Thyroid gland (tissue), 4 donors: Measurements from ENCODE around the gene UNG. TPM values are rescaled to one million over a fixed set of nuclear protein-coding genes. Genes with fewer than 3 reads are reported as not detected.

ENCODE experiments used
- DNase-seq, 2 donors: peaks; one replicate each; pipeline ENCODE4 v3.0.0-alpha.2; 2019
- H3K27ac ChIP-seq, 3 donors: fragments of 200-600 bp; sonication (generic); 1 replicate in 2 of 3; 2 replicates in 1 of 3; pipeline ENCODE4 v1.5.1; 2016 to 2019; ENCODE audit warnings: mild to moderate bottlenecking in 1 of 3, moderate library complexity in 1 of 3
- H3K27me3 ChIP-seq: fragments of 200-600 bp; sonication (generic); one replicate; pipeline ENCODE4 v1.5.1; 2019
- H3K36me3 ChIP-seq, 2 donors: fragments of 200-600 bp; sonication (generic); one replicate each; pipeline ENCODE4 v1.5.1; 2016 to 2019
- H3K4me1 ChIP-seq, 2 donors: fragments of 200-600 bp; sonication (generic); one replicate each; pipeline ENCODE4 v1.5.1; 2017 to 2019
- H3K4me3 ChIP-seq, 3 donors: fragments of 200-600 bp; sonication (generic); replicated peaks in 1 of 3; 1 replicate in 2 of 3; 2 replicates in 1 of 3; pipeline ENCODE4 v1.5.1; 2016; ENCODE audit warnings: mild to moderate bottlenecking in 1 of 3
- H3K9me3 ChIP-seq: fragments of 200-600 bp; sonication (generic); one replicate; pipeline ENCODE4 v1.5.1; 2017
- CTCF ChIP-seq, 6 experiments: fragments of 200-600 bp in 3 of 6; fragments of 450-650 bp in 3 of 6; sonication (generic) in 3 of 6; IDR thresholded peaks; one replicate each; pipeline ENCODE4 v1.5.1; 2016 to 2019; ENCODE audit warnings: antibody characterized with exemption in 6 of 6, mild to moderate bottlenecking in 2 of 6, inconsistent platforms in 1 of 6, moderate library complexity in 1 of 6
- POLR2A ChIP-seq, 2 donors: fragments of 450-650 bp; IDR thresholded peaks; one replicate each; pipeline ENCODE4 v1.6.1; 2017; ENCODE audit warnings: antibody characterized with exemption in 2 of 2, mild to moderate bottlenecking in 2 of 2, moderate library complexity in 1 of 2
- WGBS, 2 donors: methylation state at CpG; one replicate each; pipeline ENCODE4 v1.1.5; 2017; 5-methylcytosine and 5-hydroxymethylcytosine counted together
- intact Hi-C: fragments of 100-400 bp; cut with DNase I; formaldehyde crosslinking; loops from one replicate; pipeline ENCODE4 v1.15.1; 2023
- total RNA-seq, 4 donors: library from RNA; depleted of rRNA; stranded (reverse); fragments of >200 nt; gene quantifications; one replicate each; pipeline ENCODE4 v1.2.3, GENCODE V29; 2016

UNG gene
- total RNA-seq, 4 donors from 2014 or later, result 33.1 to 45.5 (median 37.5) TPM

GRCh38 chr12:109134186-109134917 is 37.0 kb downstream of the UNG start:
- DNase-seq, result peak; percentile 30 to 50

DNA sequence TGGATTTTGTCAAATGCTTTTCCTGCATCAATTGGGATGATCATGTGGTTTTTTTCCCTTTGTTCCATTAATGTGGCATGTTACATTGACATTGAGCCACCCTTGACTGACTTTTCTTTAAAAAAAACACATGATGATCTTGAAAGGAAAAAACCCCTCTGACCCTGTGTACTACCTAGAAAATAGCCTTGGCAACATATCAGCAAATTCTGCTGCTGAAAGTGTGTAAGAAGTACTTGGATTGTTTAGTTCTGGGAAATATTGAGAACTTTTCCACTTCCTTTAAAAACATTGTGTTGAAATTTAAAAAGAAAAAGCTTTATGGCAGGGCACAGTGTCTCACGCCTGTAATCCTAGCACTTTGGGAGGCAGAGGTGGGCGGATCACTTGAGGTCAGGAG is 39.7 kb downstream of the UNG start:
- no peak for DNase-seq
- intact Hi-C loops, result no loop called here
- no peaks in the 10 kb centered on the region for H3K9me3 ChIP-seq
- TF ChIP-seq POLR2A (IDR thresholded peaks at IDR 0.05), result no peak
- no peak for TF ChIP-seq CTCF (IDR thresholded peaks at IDR 0.05)
- H3K36me3 ChIP-seq, result peaks cover 4 to 6% of the 10 kb centered on the region in 2 donors
- H3K27ac ChIP-seq, result peak overlapping the region; percentile 52 to 75 (median 63)
- H3K4me1 ChIP-seq, result peaks cover 34 to 39% of the 10 kb centered on the region in 2 donors
- H3K27me3 ChIP-seq, result no peaks in the 10 kb centered on the region
- 77 to 92% methylated on average over 2 of the region's 2 CpGs for whole genome bisulfite sequencing, 2 donors
- H3K4me3 ChIP-seq, result no peak overlapping the region

More at GRCh38 chr12:109134186-109134917, 37.0 kb downstream of the UNG start:
- intact Hi-C loops, result no loop called here
- no peaks in the 10 kb centered on the region for H3K36me3 ChIP-seq
- TF ChIP-seq CTCF (IDR thresholded peaks at IDR 0.05), result peak in 4 of 6 experiments; percentile 17 to 46 (median 34)
- no peak for TF ChIP-seq POLR2A (IDR thresholded peaks at IDR 0.05)
- 49 to 59% methylated on average over 6 of the region's 6 CpGs for WGBS, 2 donors
- H3K27me3 ChIP-seq, result no peaks in the 10 kb centered on the region
- H3K27ac ChIP-seq, result peak overlapping the region; percentile 1 to 64 (median 22)
- no peaks in the 10 kb centered on the region for H3K9me3 ChIP-seq
- H3K4me3 ChIP-seq, result no peak overlapping the region
- H3K4me1 ChIP-seq, result peaks cover 50 to 64% of the 10 kb centered on the region in 2 donors

- peaks cover 29 to 36% of the 10 kb centered on the region in 2 donors for H3K4me1 ChIP-seq
- 94 to 98% methylated on average over 7 to 9 of the region's 9 CpGs for WGBS, 2 donors
- H3K36me3 ChIP-seq, result peaks cover 6 to 8% of the 10 kb centered on the region in 2 donors
- no peak for DNase-seq
- no peak overlapping the region for H3K4me3 ChIP-seq
- intact Hi-C loops, result no loop called here
- no peaks in the 10 kb centered on the region for H3K9me3 ChIP-seq
- no peak overlapping the region for H3K27ac ChIP-seq
- no peaks in the 10 kb centered on the region for H3K27me3 ChIP-seq
- TF ChIP-seq POLR2A (IDR thresholded peaks at IDR 0.05) (no peak), CTCF (IDR thresholded peaks at IDR 0.05) (no peak)
Observed at GRCh38 chr12:109139360-109139759, 42.0 kb downstream of the UNG start.

DNA sequence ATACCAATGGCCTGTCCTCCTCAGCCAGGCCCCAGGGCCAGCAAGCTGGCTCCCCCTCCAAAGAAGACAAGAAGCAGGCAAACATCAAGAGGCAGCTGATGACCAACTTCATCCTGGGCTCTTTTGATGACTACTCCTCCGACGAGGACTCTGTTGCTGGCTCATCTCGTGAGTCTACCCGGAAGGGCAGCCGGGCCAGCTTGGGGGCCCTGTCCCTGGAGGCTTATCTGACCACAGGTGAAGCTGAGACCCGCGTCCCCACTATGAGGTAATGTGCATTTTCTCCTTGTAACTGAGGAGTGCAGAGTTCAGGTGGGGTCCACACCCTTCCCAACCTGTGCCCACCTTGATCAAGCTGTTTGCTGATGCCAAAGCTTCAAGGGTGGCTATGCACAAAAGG is 42.4 kb downstream of the UNG start:
- DNase-seq, result no peak

More for the DNA sequence above, 42.4 kb downstream of the UNG start:
- no peaks in the 10 kb centered on the region for H3K9me3 ChIP-seq
- peaks cover 6 to 8% of the 10 kb centered on the region in 2 donors for H3K36me3 ChIP-seq
- no peak for TF ChIP-seq CTCF (IDR thresholded peaks at IDR 0.05)
- TF ChIP-seq POLR2A (IDR thresholded peaks at IDR 0.05), result no peak
- no peak overlapping the region for H3K27ac ChIP-seq
- intact Hi-C loops, result no loop called here
- H3K4me1 ChIP-seq, result peaks cover 25 to 32% of the 10 kb centered on the region in 2 donors
- H3K27me3 ChIP-seq, result no peaks in the 10 kb centered on the region
- H3K4me3 ChIP-seq, result no peak overlapping the region
- WGBS, 2 donors, result 78 to 96% methylated on average over 4 to 6 of the region's 7 CpGs
